K562 (cell line): ENCODE results near the gene CLIP1. TPM values are rescaled to one million over a fixed set of nuclear protein-coding genes. Genes with fewer than 3 reads are reported as not detected.

Experiments
- ATAC-seq: fragments of 200-7000 bp; cut with Tn5 transposase; 3 replicates; pipeline ENCODE4 v1.9.1; 2020; ENCODE audit warnings: moderate library complexity
- BruUV-seq: library from RNA; stranded (reverse); fragments of 400-500 nt; replicated peaks from 2 replicates; lab custom pipeline; 2021; lab: Mats Ljungman, UMichigan
- CTCF ChIA-PET: fragments of 300-600 bp; formaldehyde crosslinking; extraction: SDS; loops from one replicate; lab custom pipeline; 2021; ENCODE audit warnings: low intra/inter-chr PET ratio; lab: Yijun Ruan, JAX
- POLR2A ChIA-PET: fragments of 300-600, 350-650 bp; sonication (Branson Sonifier 250); formaldehyde crosslinking; extraction: SDS; loops from one replicate; lab custom pipeline; 2021; ENCODE audit warnings: antibody characterized with exemption, inconsistent platforms; lab: Yijun Ruan, JAX
- DNase-seq, 4 experiments: peaks; one replicate each; pipeline versions ENCODE4 v3.0.0 to v3.0.0-alpha.2; 2011 to 2018; ENCODE audit warnings: low spot score in 3 of 4, mixed read lengths in 3 of 4; ENCODE audit errors: extremely low read depth in 1 of 4
- FAIRE-seq: peaks from 2 replicates; lab custom pipeline; 2011; peaks lifted over from hg19 to GRCh38; lab: Jason Lieb, UNC
- H2AFZ ChIP-seq: 2 replicates; pipeline ENCODE4 v1.6.0; 2011; ENCODE audit warnings: low read depth, low read length, control low read depth, inconsistent platforms
- H3K27ac ChIP-seq: fragments of 200-600 bp; 3 replicates; pipeline ENCODE4 v1.8.0; 2011; ENCODE audit warnings: low read depth, mild to moderate bottlenecking, control low read depth, inconsistent platforms, low read length, moderate library complexity, mixed read lengths; ENCODE audit errors: extremely low read depth
- H3K27me3 ChIP-seq, 2 experiments: fragments of 300-600 bp in 1 of 2; 2 replicates in 1 of 2; 3 replicates in 1 of 2; pipeline versions ENCODE4 v1.6.0 to v1.8.0; 2011; ENCODE audit warnings: inconsistent platforms in 2 of 2, low read length in 2 of 2, mild to moderate bottlenecking in 1 of 2, mixed read lengths in 1 of 2, moderate library complexity in 1 of 2; ENCODE audit not compliant: control insufficient read depth in 2 of 2, insufficient read depth in 2 of 2
- H3K36me3 ChIP-seq: fragments of 300-600 bp; 3 replicates; pipeline ENCODE4 v1.8.0; 2011; ENCODE audit warnings: mild to moderate bottlenecking, low read length, inconsistent platforms; ENCODE audit not compliant: control insufficient read depth, insufficient read depth
- H3K4me1 ChIP-seq, 2 experiments: fragments of 200-600 bp in 1 of 2; replicated peaks in 1 of 2; 2 replicates in 1 of 2; 3 replicates in 1 of 2; pipeline versions ENCODE4 v1.5.1 to v1.8.0; 2011; ENCODE audit warnings: inconsistent platforms in 2 of 2, low read length in 2 of 2, mild to moderate bottlenecking in 1 of 2, mixed read lengths in 1 of 2, moderate library complexity in 1 of 2; ENCODE audit not compliant: control insufficient read depth in 2 of 2, insufficient read depth in 2 of 2
- H3K4me2 ChIP-seq: 2 replicates; pipeline ENCODE4 v1.6.1; 2011; ENCODE audit warnings: low read length, control low read depth, inconsistent platforms, mixed read lengths; ENCODE audit not compliant: insufficient read depth
- H3K4me3 ChIP-seq: fragments of 200-600 bp; sonication (generic), shearing (Covaris generic); 2 replicates; pipeline ENCODE4 v1.5.1; 2016; ENCODE audit warnings: control low read depth, inconsistent platforms
- H3K79me2 ChIP-seq: fragments of 200-600 bp; 3 replicates; pipeline ENCODE4 v1.8.0; 2011; ENCODE audit warnings: low read length, inconsistent platforms; ENCODE audit not compliant: control insufficient read depth, insufficient read depth
- H3K9ac ChIP-seq, 2 experiments: 2 replicates each; pipeline versions ENCODE4 v1.6.0 to v1.6.1; 2011; ENCODE audit warnings: low read depth in 2 of 2, low read length in 2 of 2, control low read depth in 1 of 2, inconsistent platforms in 1 of 2, mild to moderate bottlenecking in 1 of 2, mixed read lengths in 1 of 2; ENCODE audit not compliant: insufficient read depth in 1 of 2
- H3K9me1 ChIP-seq: one replicate; pipeline ENCODE4 v1.6.0; 2011; ENCODE audit warnings: inconsistent platforms, mild to moderate bottlenecking, low read length, moderate library complexity; ENCODE audit not compliant: control insufficient read depth, insufficient read depth
- H3K9me3 ChIP-seq: replicated peaks from 2 replicates; pipeline ENCODE4 v1.5.1; 2011; ENCODE audit warnings: low read depth, low read length, inconsistent platforms; ENCODE audit not compliant: control insufficient read depth, insufficient read depth
- H4K20me1 ChIP-seq: replicated peaks from 2 replicates; pipeline ENCODE4 v1.6.1; 2011; ENCODE audit warnings: low read length, inconsistent platforms, mixed read lengths; ENCODE audit not compliant: control insufficient read depth, insufficient read depth
- ARID1B ChIP-seq: fragments of 450-650 bp; IDR thresholded peaks from 2 replicates; pipeline ENCODE4 v1.6.1; 2016; ENCODE audit warnings: antibody characterized with exemption, mild to moderate bottlenecking, inconsistent platforms
- CEBPB ChIP-seq: fragments of 450-650 bp; IDR thresholded peaks from 2 replicates; pipeline ENCODE4 v1.6.1; 2016; ENCODE audit warnings: missing genetic modification characterization, missing compliant biosample characterization
- CEBPG ChIP-seq, 3 experiments: fragments of 200-800 bp in 1 of 3; sonication (Bioruptor generic) in 1 of 3; sonication (generic) in 1 of 3; formaldehyde crosslinking in 1 of 3; IDR thresholded peaks in 2 of 3; conservative IDR thresholded peaks in 1 of 3; 2 replicates each; pipeline versions ENCODE4 v1.6.1 to v1.8.0; 2016 to 2022; ENCODE audit warnings: missing compliant biosample characterization in 2 of 3, missing genetic modification characterization in 2 of 3, mild to moderate bottlenecking in 1 of 3, missing genetic modification reagents in 1 of 3
- DPF2 ChIP-seq: fragments of 450-650 bp; IDR thresholded peaks from 2 replicates; pipeline ENCODE4 v1.6.1; 2016
- EHMT2 ChIP-seq: fragments of 450-650 bp; IDR thresholded peaks from 2 replicates; pipeline ENCODE4 v1.6.1; 2018; ENCODE audit warnings: antibody characterized with exemption
- FOS ChIP-seq: IDR thresholded peaks from 3 replicates; pipeline ENCODE4 v1.6.1; 2011; ENCODE audit not compliant: insufficient read length; ENCODE audit errors: extremely low read depth
- FOSL1 ChIP-seq: fragments of 200-800 bp; sonication (Bioruptor generic); conservative IDR thresholded peaks from 2 replicates; pipeline ENCODE4 v1.6.1; 2016; ENCODE audit warnings: missing genetic modification characterization, missing compliant biosample characterization
- HDAC2 ChIP-seq: fragments of 450-650 bp; IDR thresholded peaks from 2 replicates; pipeline ENCODE4 v1.6.1; 2016; ENCODE audit warnings: mild to moderate bottlenecking
- HMG20B ChIP-seq: fragments of 250-450 bp; sonication (Bioruptor Pico); IDR thresholded peaks from 2 replicates; pipeline ENCODE4 v1.5.0; 2021; ENCODE audit warnings: mild to moderate bottlenecking
- HNRNPL ChIP-seq: fragments of 200-400 bp; formaldehyde crosslinking; IDR thresholded peaks from 2 replicates; pipeline ENCODE4 v1.6.1; 2017; ENCODE audit warnings: low read depth, mild to moderate bottlenecking, low read length
- JUN ChIP-seq, 2 experiments: sonication (generic) in 1 of 2; formaldehyde crosslinking in 1 of 2; IDR thresholded peaks; 2 replicates each; pipeline versions ENCODE4 v1.6.1 to v1.8.0; 2012 to 2022; ENCODE audit warnings: borderline replicate concordance in 2 of 2, mild to moderate bottlenecking in 2 of 2, improper control_type of control experiment in 1 of 2, low read depth in 1 of 2, low read length in 1 of 2, missing genetic modification reagents in 1 of 2
- JUND ChIP-seq, 2 experiments: IDR thresholded peaks; 2 replicates in 1 of 2; 3 replicates in 1 of 2; pipeline ENCODE4 v1.6.1; 2011; ENCODE audit warnings: borderline replicate concordance in 2 of 2, low read depth in 2 of 2, low read length in 2 of 2, improper control_type of control experiment in 1 of 2, missing biosample characterization in 1 of 2, missing genetic modification characterization in 1 of 2, missing genetic modification reagents in 1 of 2
- MIER1 ChIP-seq: fragments of 450-650 bp; IDR thresholded peaks from 2 replicates; pipeline ENCODE4 v1.6.1; 2016; ENCODE audit warnings: antibody characterized with exemption, mild to moderate bottlenecking, low read depth
- NCOA4 ChIP-seq: fragments of 450-650 bp; IDR thresholded peaks from 2 replicates; pipeline ENCODE4 v1.6.1; 2018; ENCODE audit warnings: mild to moderate bottlenecking; ENCODE audit not compliant: partially characterized antibody
- NFATC3 ChIP-seq: fragments of 450-650 bp; IDR thresholded peaks from 2 replicates; pipeline ENCODE4 v1.6.1; 2017; ENCODE audit warnings: mild to moderate bottlenecking
- POLR3G ChIP-seq: IDR thresholded peaks from 2 replicates; pipeline ENCODE4 v1.6.1; 2011; ENCODE audit not compliant: insufficient read length, insufficient replicate concordance; ENCODE audit errors: extremely low read depth
- RBFOX2 ChIP-seq: fragments of 200-400 bp; formaldehyde crosslinking; IDR thresholded peaks from 2 replicates; pipeline ENCODE4 v1.6.1; 2017; ENCODE audit warnings: low read depth, mild to moderate bottlenecking, low read length, moderate library complexity
- RBM34 ChIP-seq: fragments of 200-400 bp; formaldehyde crosslinking; IDR thresholded peaks from 2 replicates; pipeline ENCODE4 v1.6.1; 2018; ENCODE audit warnings: low read length, borderline replicate concordance; ENCODE audit not compliant: insufficient read depth
- SMARCA4 ChIP-seq: fragments of 450-650 bp; IDR thresholded peaks from 2 replicates; pipeline ENCODE4 v1.6.1; 2016
- USF2 ChIP-seq: sonication (generic); formaldehyde crosslinking; IDR thresholded peaks from 2 replicates; pipeline ENCODE4 v1.5.0; 2020; ENCODE audit warnings: missing genetic modification reagents
- ZNF12 ChIP-seq: sonication (generic); formaldehyde crosslinking; IDR thresholded peaks from 2 replicates; pipeline ENCODE4 v1.4.0; 2020; ENCODE audit warnings: mild to moderate bottlenecking, missing genetic modification reagents
- ZNF274 ChIP-seq: IDR thresholded peaks from 2 replicates; pipeline ENCODE4 v1.6.1; 2011; ENCODE audit warnings: low read depth, mild to moderate bottlenecking, low read length, moderate library complexity, borderline replicate concordance
- WGBS: fragments of 100-300 bp; shearing (Covaris generic); methylation state at CpG from one replicate; pipeline ENCODE4 v1.1.6; 2016; ENCODE audit warnings: low coverage, mixed read lengths; ENCODE audit not compliant: insufficient coverage; ENCODE audit errors: missing lambda C conversion rate; 5-methylcytosine and 5-hydroxymethylcytosine counted together
- in situ Hi-C: fragments of 300-500 bp; cut with MboI; formaldehyde crosslinking; loops from 4 replicates; pipeline ENCODE4 v1.15.0; 2018; ENCODE audit warnings: inconsistent platforms, mixed read lengths
- intact Hi-C: fragments of 100-400 bp; cut with micrococcal nuclease; formaldehyde crosslinking; loops from 2 replicates; pipeline ENCODE4 v1.14.2; 2022
- polyA plus RNA-seq, 8 experiments: library from polyadenylated mRNA; depleted of rRNA in 4 of 8; stranded (reverse) in 5 of 8; unstranded in 3 of 8; fragments of >200 nt; fragmentation: Nextera tagmentation in 2 of 8; fragmentation: Illumina TruSeq in 1 of 8; extraction: Ambion mirVana in 2 of 8; extraction: Trizol in 1 of 8; gene quantifications; 2 replicates each; pipeline versions ENCODE4 v1.2.1 to v1.2.3, GENCODE V29; 2011 to 2014; ENCODE audit warnings: inconsistent platforms in 1 of 8, missing spikeins in 1 of 8
- total RNA-seq, 7 experiments: library from RNA; depleted of rRNA in 6 of 7; stranded (reverse); fragments of >200 nt in 6 of 7; fragmentation: Illumina TruSeq in 2 of 7; extraction: Trizol in 2 of 7; gene quantifications; 2 replicates each; pipeline versions ENCODE4 v1.2.1 to v1.2.3, GENCODE V29; 2011 to 2021; ENCODE audit warnings: low replicate concordance in 1 of 7

CLIP1 gene
- total and polyA plus RNA-seq, 9 of the 15 experiments (the other 6 are each of a cell fraction or from before 2014, with no cell fraction given): 5.8 to 33.9 (median 27.6) TPM

- Histone ChIP-seq H3K9ac (no peak overlapping the region), H3K4me2 (no peak overlapping the region), H3K4me1 (peaks cover 2 to 3% of the 10 kb centered on the region in 2 experiments; a peak in 4 of 5 replicates), H4K20me1 (no peaks in the 10 kb centered on the region), H3K4me3 (no peak overlapping the region), H3K9me1 (no peaks in the 10 kb centered on the region), H3K79me2 (no peaks in the 10 kb centered on the region), H3K36me3 (no peaks in the 10 kb centered on the region), H3K9me3 (no peaks in the 10 kb centered on the region), H2AFZ (no peak overlapping the region), H3K27ac (no peak overlapping the region), H3K27me3 (no peaks in the 10 kb centered on the region)
- DNase-seq: peak in 1 of 4 experiments; percentile 22
- CTCF ChIA-PET: no interaction called here
- in situ Hi-C loops: no loop called here
- WGBS: 56% methylated on average over 2 of the region's 2 CpGs
- FAIRE-seq: no peak
- no TSS peak for BruUV-seq
- POLR2A ChIA-PET: interaction anchor here (0.6 to 1.8 kb wide), 8 partner anchors 14 to 647 kb away, joined by 3 to 7 read pairs (median 4); no protein-coding TSS in a partner anchor
- intact Hi-C loops: no loop called here
- ATAC-seq: peak; percentile 31; the same call in 2 of the 3 replicates
- TF ChIP-seq USF2 (CRISPR knock-in tag) (no peak), FOSL1 (peak; percentile 89), NFATC3 (0 out of 2 replicates have a peak, but pooled peaks have one; percentile 73), ZNF12 (CRISPR knock-in tag) (no peak), JUN (IDR thresholded peaks at IDR 0.05; ENCODE audit: borderline replicate concordance, low read depth, low read length) (peak; percentile 68; the same call in 1 of the 2 replicates), JUN (CRISPR knock-in tag; IDR thresholded peaks at IDR 0.05; ENCODE audit: borderline replicate concordance) (no peak), JUND (IDR thresholded peaks at IDR 0.05; ENCODE audit: borderline replicate concordance, low read depth, low read length) (peak; percentile 77; the same call in 1 of the 2 replicates), JUND (tag; IDR thresholded peaks at IDR 0.05; ENCODE audit: borderline replicate concordance, low read depth, low read length) (peak; percentile 73; the same call in 1 of the 3 replicates), RBFOX2 (no peak), ZNF274 (no peak), MIER1 (no peak), SMARCA4 (0 out of 2 replicates have a peak, but pooled peaks have one; percentile 36), HDAC2 (no peak), HMG20B (no peak), ARID1B (peak; percentile 28; the same call in 1 of the 2 replicates), CEBPB (peak; percentile 61; the same call in 1 of the 2 replicates), POLR3G (no peak), NCOA4 (no peak), DPF2 (0 out of 2 replicates have a peak, but pooled peaks have one; percentile 44), FOS (peak; percentile 14), RBM34 (no peak), HNRNPL (no peak), EHMT2 (no peak), CEBPG (CRISPR knock-in tag; IDR thresholded peaks at IDR 0.05) (peak; percentile 66), CEBPG (tag; conservative IDR thresholded peaks at IDR 0.05 in 1 of 2, IDR thresholded peaks at IDR 0.05 in 1 of 2) (peak in 1 of 2 experiments; percentile 85; a peak in 3 of 4 replicates)
These were observed 26.8 kb upstream of the CLIP1 start for GRCh38 chr12:122449317-122449716.
